SKM-1 treated with dmso at 0.1 percent for 144 hours (cell line): ENCODE measurements around the gene PDIK1L.

Source experiments
- DNase-seq: peaks from one replicate; lab custom pipeline; 2025; ENCODE audit not compliant: unreplicated experiment; lab: John Stamatoyannopoulos, UW

Gene PDIK1L

DNA sequence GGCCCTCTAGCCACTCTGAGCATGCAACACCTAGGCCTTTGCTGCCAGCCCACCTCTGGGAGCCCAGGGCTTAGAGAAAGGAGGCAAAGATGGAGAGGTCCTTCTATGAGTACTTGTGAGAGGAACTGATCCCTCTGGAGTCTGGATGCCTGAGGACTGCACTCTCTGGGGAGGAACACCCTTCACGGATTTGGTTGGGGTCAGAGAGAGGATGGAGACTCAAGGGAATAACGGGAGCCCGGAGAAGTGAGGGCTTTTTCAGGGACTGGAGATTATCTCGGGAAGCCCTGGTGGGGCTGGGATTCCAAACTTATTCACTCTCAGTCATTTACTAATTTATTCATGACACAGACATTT is 57.6 kb downstream of the PDIK1L start:
- no peak for DNase-seq

DNA sequence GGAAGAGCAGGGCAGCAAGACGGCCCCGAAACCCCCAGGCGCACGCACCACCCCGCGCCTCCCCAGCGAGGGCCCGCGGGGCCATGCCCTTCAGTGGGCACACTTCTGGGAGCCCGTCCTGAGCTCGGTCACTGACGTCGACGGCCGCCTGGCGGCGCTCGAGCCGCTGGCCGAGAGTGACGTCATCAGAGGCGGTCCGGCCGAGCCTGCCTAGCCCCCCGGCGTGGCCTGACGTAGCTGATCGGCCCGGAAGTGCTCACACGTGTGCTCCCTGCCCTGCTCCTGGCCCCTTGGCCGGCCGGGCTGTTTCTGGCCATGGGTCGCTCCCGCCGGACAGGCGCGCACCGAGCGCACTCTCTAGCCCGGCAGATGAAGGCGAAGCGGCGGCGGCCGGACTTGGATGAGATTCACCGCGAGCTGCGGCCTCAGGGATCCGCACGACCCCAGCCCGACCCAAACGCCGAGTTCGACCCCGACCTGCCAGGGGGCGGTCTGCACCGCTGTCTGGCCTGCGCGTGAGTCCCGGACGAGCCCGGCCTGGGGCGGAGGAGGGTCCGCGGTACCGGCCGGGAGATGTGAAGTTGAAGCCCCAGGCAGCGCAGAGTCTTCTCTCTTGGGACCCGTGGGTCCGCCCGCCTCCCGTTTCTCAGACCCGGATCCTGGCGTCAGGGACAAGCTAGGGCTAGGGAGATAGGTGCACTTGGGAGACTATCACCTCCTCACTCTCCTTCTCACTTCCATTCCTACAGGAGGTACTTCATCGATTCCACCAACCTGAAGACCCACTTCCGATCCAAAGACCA is 58.2 kb downstream of the PDIK1L start, which contains the start of gene ZNF593:
ZNF593 (plus strand) TSS at position 240 of the 803 bp plus-strand sequence; CDS start at position 316, 76 bp downstream.
- DNase-seq, result peak; percentile 90

DNA sequence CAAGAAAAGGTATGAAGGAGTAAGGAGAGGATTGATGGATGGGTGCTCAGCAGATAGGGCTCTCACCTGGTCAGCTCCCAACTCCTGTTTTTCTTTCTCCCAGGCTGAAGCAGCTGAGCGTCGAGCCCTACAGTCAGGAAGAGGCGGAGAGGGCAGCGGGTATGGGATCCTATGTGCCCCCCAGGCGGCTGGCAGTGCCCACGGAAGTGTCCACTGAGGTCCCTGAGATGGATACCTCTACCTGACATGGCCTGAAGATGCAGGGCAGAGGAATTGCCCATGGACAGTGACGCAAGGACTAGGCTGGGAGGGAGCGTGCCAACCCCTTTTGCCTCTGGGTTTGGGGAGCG is 58.8 kb downstream of the PDIK1L start:
- DNase-seq, result no peak

DNA sequence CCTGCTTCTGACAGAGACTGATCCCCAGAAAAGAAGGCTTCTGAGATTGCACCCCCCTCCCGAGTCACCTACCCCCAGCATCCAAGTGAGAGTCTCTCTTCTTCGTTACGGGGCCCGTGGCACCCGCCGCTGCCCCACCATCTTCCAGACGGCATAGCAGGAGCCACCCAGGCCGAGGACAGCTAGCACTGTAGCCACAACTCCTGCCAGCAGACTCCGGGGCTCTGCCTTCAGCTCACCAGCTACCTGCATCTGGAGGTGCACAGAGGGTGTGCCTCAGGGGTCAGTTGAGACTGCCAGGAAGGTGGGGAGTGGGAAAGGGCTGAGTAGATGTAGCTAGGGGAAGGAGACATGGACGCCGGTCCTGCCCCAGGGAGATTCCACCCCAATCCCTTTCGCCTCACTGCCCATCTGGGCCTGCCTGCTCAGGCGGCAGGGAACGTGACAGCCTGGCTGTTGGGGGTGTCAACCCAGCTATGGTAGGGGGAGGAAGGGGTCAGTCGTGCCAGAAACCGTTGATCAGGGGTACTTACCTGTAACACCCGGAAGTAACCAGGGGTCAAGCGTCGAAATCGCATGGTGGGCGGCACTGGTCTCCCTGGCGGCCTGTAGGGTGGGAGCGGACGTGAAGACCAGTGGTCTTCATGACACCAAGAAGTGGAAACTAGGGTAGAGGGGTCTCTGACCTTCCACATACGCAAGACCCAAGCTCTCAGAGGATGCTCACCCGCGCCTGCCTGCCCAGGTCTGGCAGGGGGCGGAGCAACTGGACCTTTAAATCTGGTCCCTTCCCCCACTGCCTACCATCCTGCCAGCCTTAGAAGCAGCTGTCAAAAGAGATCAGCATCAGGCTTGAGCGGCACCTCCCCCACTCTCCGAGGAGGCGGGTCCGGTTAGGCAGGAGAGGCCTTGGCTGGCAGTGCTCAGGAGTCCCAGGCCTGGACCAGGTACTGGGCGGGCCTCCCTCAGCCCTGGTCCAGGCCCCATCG is 59.8 kb downstream of the PDIK1L start, which contains the start of gene ZNF593OS:
ZNF593OS (minus strand) TSS at position 749 of the 989 bp plus-strand sequence; CDS start at position 578, 171 bp downstream.
- no peak for DNase-seq
